Upper lobe of left lung (tissue), 6 donors: ENCODE measurements around the gene CPEB4. TPM values are rescaled to one million over a fixed set of nuclear protein-coding genes. Genes with fewer than 3 reads are reported as not detected.

Source experiments
- ATAC-seq, 2 donors: fragments of 200-7000 bp; cut with Tn5 transposase; one replicate each; pipeline ENCODE4 v1.9.1; 2022; ENCODE audit warnings: mild to moderate bottlenecking in 2 of 2, moderate library complexity in 2 of 2; ENCODE audit not compliant: low FRiP score in 2 of 2
- DNase-seq, 2 donors: peaks; one replicate each; pipeline ENCODE4 v3.0.0-alpha.2; 2019 to 2020
- H3K27ac ChIP-seq, 4 donors: fragments of 200-600 bp; sonication (generic); one replicate each; pipeline ENCODE4 v1.5.1; 2016 to 2019
- H3K27me3 ChIP-seq, 4 donors: fragments of 200-600 bp; sonication (generic); one replicate each; pipeline ENCODE4 v1.5.1; 2017 to 2019
- H3K36me3 ChIP-seq, 4 donors: fragments of 200-600 bp; sonication (generic); one replicate each; pipeline ENCODE4 v1.5.1; 2016 to 2019
- H3K4me1 ChIP-seq, 4 donors: fragments of 200-600 bp; sonication (generic); one replicate each; pipeline ENCODE4 v1.5.1; 2018 to 2019
- H3K4me3 ChIP-seq, 4 donors: fragments of 200-600 bp; sonication (generic); one replicate each; pipeline ENCODE4 v1.5.1; 2017 to 2019; ENCODE audit warnings: mild to moderate bottlenecking in 2 of 4, moderate library complexity in 1 of 4
- H3K9me3 ChIP-seq, 4 donors: fragments of 200-600 bp; sonication (generic); one replicate each; pipeline ENCODE4 v1.5.1; 2018 to 2019
- EP300 ChIP-seq, 4 donors: sonication (generic); formaldehyde crosslinking; IDR thresholded peaks; one replicate each; pipeline ENCODE4 v1.5.1; 2017; ENCODE audit warnings: antibody characterized with exemption in 4 of 4, control low read depth in 2 of 4
- POLR2A ChIP-seq, 4 donors: fragments of 450-650 bp; IDR thresholded peaks; one replicate each; pipeline ENCODE4 v1.5.1; 2016 to 2017; ENCODE audit warnings: antibody characterized with exemption in 4 of 4, mild to moderate bottlenecking in 2 of 4
- POLR2AphosphoS5 ChIP-seq, 2 donors: sonication (generic); formaldehyde crosslinking; IDR thresholded peaks; one replicate each; pipeline ENCODE4 v1.5.1; 2017; ENCODE audit warnings: antibody characterized with exemption in 2 of 2
- WGBS, 2 donors: methylation state at CpG; one replicate each; pipeline ENCODE4 v1.1.5; 2017 to 2018; 5-methylcytosine and 5-hydroxymethylcytosine counted together
- total RNA-seq, 6 donors: library from RNA; depleted of rRNA in 4 of 6; stranded (reverse); fragments of >200 nt in 4 of 6; gene quantifications; one replicate each; pipeline versions ENCODE4 v1.1.0 to v1.2.1, GENCODE V29; 2016 to 2021
- TF ChIP-seq, protein P1 (sequence below), 6 experiments: fragments of 450-650 bp in 4 of 6; fragments of 200-600 bp in 2 of 6; sonication (generic) in 2 of 6; IDR thresholded peaks; one replicate each; pipeline ENCODE4 v1.5.1; 2016 to 2019; ENCODE audit warnings: antibody characterized with exemption in 6 of 6
- donor health status: DM: no; HTN: no; CAD: no; lungs with moderate emphysema.
- donor health status: DM: no; HTN: yes; CAD: no; lungs with severe emphysema.

CPEB4 gene
- total RNA-seq, 6 donors from 2014 or later, result 52.6 to 96.4 (median 62.0) TPM

DNA sequence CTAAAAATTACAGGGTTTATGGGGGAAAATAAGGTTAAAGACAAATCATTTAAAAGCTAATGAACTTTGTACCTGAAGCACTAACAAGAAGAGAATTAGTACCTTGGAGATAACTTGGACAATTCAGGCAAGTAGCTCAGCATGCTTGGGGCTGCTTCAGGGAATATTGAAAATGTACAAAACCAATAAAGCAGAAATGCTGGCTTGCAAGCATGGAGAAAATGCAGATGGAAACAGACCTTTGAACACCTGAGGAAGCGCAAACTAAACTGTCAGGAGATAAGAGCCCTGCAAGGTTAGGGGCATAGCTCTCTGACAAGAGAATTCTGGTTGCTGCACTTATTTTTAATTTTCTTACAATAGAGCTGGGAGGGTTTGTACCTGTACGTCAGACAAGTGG, 58.2 kb downstream of the CPEB4 start:
- peaks cover 25 to 41% (median 27%) of the 10 kb centered on the region in 4 donors for H3K4me1 ChIP-seq
- no peaks in the 10 kb centered on the region for H3K27me3 ChIP-seq
- no peak overlapping the region for H3K27ac ChIP-seq
- TF ChIP-seq EP300 (IDR thresholded peaks at IDR 0.05) (no peak), POLR2A (IDR thresholded peaks at IDR 0.05) (no peak), POLR2AphosphoS5 (IDR thresholded peaks at IDR 0.05) (no peak)
- TF ChIP-seq, protein P1, sequence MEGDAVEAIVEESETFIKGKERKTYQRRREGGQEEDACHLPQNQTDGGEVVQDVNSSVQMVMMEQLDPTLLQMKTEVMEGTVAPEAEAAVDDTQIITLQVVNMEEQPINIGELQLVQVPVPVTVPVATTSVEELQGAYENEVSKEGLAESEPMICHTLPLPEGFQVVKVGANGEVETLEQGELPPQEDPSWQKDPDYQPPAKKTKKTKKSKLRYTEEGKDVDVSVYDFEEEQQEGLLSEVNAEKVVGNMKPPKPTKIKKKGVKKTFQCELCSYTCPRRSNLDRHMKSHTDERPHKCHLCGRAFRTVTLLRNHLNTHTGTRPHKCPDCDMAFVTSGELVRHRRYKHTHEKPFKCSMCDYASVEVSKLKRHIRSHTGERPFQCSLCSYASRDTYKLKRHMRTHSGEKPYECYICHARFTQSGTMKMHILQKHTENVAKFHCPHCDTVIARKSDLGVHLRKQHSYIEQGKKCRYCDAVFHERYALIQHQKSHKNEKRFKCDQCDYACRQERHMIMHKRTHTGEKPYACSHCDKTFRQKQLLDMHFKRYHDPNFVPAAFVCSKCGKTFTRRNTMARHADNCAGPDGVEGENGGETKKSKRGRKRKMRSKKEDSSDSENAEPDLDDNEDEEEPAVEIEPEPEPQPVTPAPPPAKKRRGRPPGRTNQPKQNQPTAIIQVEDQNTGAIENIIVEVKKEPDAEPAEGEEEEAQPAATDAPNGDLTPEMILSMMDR (IDR thresholded peaks at IDR 0.05), result no peak
- WGBS, 2 donors, result 95% methylated on average over 2 of the region's 2 CpGs
- no peak overlapping the region for H3K4me3 ChIP-seq
- H3K36me3 ChIP-seq, result peaks cover 19 to 63% (median 37%) of the 10 kb centered on the region in 4 donors
- ATAC-seq (no peak), DNase-seq (no peak)
- H3K9me3 ChIP-seq, result no peaks in the 10 kb centered on the region

DNA sequence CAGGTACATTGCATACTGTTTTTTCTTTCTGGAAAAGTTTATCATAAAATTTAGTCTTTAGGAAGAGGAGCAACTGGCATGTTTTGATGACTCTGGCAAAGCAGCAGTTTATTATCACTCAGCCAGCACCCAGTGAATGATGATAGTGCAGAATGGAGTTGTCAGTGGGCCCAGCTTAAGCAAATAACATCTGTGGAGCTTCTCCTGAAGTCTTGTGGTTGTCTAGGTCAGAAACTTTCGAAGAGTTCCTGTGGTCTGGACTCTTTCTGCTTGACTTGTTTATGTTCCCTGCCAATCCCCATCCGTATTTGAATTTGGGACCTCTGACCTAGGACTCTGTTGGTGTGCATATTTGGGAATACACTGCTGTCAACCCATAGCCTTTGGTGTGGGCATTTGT, 62.7 kb downstream of the CPEB4 start:
- Histone ChIP-seq H3K4me1 (peaks cover 0 to 11% (median 2%) of the 10 kb centered on the region in 4 donors), H3K36me3 (peaks cover 27 to 96% (median 59%) of the 10 kb centered on the region in 4 donors), H3K4me3 (no peak overlapping the region), H3K27ac (no peak overlapping the region), H3K27me3 (no peaks in the 10 kb centered on the region), H3K9me3 (no peaks in the 10 kb centered on the region)
- ATAC-seq (no peak), DNase-seq (no peak)
- TF ChIP-seq, protein P1 (IDR thresholded peaks at IDR 0.05), result no peak
- TF ChIP-seq EP300 (IDR thresholded peaks at IDR 0.05), result no peak
- TF ChIP-seq POLR2A (IDR thresholded peaks at IDR 0.05), result no peak
- no peak for TF ChIP-seq POLR2AphosphoS5 (IDR thresholded peaks at IDR 0.05)
- 71 to 75% methylated on average over 2 of the region's 2 CpGs for WGBS, 2 donors

DNA sequence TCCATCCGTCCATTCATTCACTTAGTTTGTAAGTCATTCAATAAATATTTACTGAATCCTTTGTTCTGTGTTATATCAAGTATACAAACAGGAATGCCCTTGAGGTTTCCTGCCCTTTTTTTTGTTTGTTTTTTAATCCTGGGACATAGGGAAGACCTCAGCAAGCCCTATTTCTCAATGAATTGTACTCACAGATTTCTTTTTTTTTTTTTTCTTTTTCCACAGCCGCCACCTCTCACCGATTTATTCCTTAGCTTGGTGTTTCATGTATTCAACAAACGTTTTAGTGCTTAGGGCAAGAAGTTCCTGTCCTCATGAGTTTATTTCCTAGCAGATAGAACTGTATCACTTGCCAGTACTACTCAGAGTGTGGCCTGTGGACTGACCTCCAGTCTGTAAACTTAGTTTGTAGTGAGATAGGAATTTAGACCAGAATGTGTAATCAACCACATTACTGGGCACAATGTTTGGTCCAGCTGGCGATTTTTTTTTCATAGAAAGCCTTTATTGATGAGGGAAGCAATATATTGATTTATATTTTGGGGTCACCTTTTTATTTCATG, 65.5 kb downstream of the CPEB4 start:
- TF ChIP-seq, protein P1 (IDR thresholded peaks at IDR 0.05), result no peak
- TF ChIP-seq EP300 (IDR thresholded peaks at IDR 0.05) (no peak), POLR2AphosphoS5 (IDR thresholded peaks at IDR 0.05) (no peak), POLR2A (IDR thresholded peaks at IDR 0.05) (no peak)

DNA sequence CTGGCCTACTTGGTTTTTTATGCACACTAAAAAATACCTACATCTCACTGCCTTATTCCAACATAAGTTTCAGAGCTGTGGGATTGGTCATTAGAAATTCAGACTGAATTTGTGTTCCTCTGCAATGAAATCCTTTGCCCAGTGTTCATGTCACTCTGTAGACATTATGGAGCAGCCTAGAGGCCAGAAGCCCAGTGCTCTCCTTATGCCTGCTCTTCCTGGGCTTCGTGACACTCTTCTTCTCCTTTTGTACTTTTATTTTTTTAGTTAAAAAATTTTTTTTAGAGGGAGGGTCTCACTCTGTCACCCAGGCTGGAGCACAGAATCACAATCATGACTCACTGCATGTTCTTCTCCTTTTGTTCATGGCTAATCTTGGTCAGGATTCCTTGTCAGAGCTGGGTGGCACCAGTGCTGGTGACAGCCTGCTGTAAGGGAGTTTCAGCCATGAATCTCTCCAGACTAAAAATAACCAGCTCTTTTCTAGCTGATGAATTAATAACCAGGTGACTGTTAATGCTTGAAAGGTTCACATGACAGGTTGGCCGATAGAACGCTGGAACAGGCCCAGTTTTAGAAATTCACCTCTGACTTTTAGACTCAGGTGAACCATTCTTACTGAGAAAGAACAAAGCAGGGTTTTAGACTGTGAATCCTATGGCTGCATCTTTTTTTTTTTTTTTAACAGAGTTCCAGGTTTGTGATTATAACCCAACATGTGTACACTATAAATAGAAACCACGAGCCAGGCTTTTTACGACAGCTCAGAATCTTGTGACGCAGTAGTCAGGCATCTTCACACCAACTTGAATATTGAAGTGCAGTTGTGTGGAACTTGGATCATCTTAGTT, 66.7 kb downstream of the CPEB4 start:
- Histone ChIP-seq H3K27me3 (no peaks in the 10 kb centered on the region), H3K4me3 (no peak overlapping the region), H3K27ac (peak overlapping the region in 2 of 4 donors; percentile 49 to 55), H3K9me3 (no peaks in the 10 kb centered on the region), H3K36me3 (peaks cover 13 to 87% (median 42%) of the 10 kb centered on the region in 4 donors), H3K4me1 (peaks cover 0 to 11% (median 2%) of the 10 kb centered on the region in 4 donors)
- ATAC-seq, result no peak
- TF ChIP-seq POLR2A (IDR thresholded peaks at IDR 0.05) (no peak), POLR2AphosphoS5 (IDR thresholded peaks at IDR 0.05) (no peak), EP300 (IDR thresholded peaks at IDR 0.05) (no peak)
- TF ChIP-seq, protein P1 (IDR thresholded peaks at IDR 0.05), result no peak
- 78 to 80% methylated on average over 6 of the region's 6 CpGs for WGBS, 2 donors
- DNase-seq, result no peak

More for the DNA sequence above, 65.5 kb downstream of the CPEB4 start:
- H3K4me3 ChIP-seq, result no peak overlapping the region
- WGBS, 2 donors, result 64 to 69% methylated on average over 5 of the region's 5 CpGs
- H3K9me3 ChIP-seq, result no peaks in the 10 kb centered on the region
- peak overlapping the region in 2 of 4 donors; percentile 54 to 55 for H3K27ac ChIP-seq
- DNase-seq, result no peak
- no peak for ATAC-seq
- no peaks in the 10 kb centered on the region for H3K27me3 ChIP-seq
- peaks cover 13 to 92% (median 47%) of the 10 kb centered on the region in 4 donors for H3K36me3 ChIP-seq
- peaks cover 0 to 11% (median 2%) of the 10 kb centered on the region in 4 donors for H3K4me1 ChIP-seq
